Activated T-cell treated with anti-CD3 and anti-CD28 coated beads, Interleukin-2, amount 50 U/mL, for 24 hours (primary cell): ENCODE data around the gene C10orf88.

ENCODE experiments used
- DNase-seq: peaks from one replicate; pipeline ENCODE4 v3.0.0-alpha.2; 2020
- H3K27ac Mint-ChIP-seq: 2 replicates; pipeline ENCODE4 v1.8.0; 2020; ENCODE audit warnings: mild to moderate bottlenecking, mixed read lengths
- H3K27me3 Mint-ChIP-seq: 2 replicates; pipeline ENCODE4 v1.8.0; 2020; ENCODE audit warnings: mixed read lengths
- H3K36me3 Mint-ChIP-seq: 2 replicates; pipeline ENCODE4 v1.8.0; 2020; ENCODE audit warnings: low read depth, mixed read lengths
- H3K4me1 Mint-ChIP-seq: 2 replicates; pipeline ENCODE4 v1.8.0; 2020; ENCODE audit warnings: low read depth, mixed read lengths
- H3K4me3 Mint-ChIP-seq: 2 replicates; pipeline ENCODE4 v1.8.0; 2020; ENCODE audit warnings: mild to moderate bottlenecking, moderate library complexity, mixed read lengths
- H3K9me3 Mint-ChIP-seq: 2 replicates; pipeline ENCODE4 v1.8.0; 2020; ENCODE audit warnings: mixed read lengths

C10orf88 gene

DNA sequence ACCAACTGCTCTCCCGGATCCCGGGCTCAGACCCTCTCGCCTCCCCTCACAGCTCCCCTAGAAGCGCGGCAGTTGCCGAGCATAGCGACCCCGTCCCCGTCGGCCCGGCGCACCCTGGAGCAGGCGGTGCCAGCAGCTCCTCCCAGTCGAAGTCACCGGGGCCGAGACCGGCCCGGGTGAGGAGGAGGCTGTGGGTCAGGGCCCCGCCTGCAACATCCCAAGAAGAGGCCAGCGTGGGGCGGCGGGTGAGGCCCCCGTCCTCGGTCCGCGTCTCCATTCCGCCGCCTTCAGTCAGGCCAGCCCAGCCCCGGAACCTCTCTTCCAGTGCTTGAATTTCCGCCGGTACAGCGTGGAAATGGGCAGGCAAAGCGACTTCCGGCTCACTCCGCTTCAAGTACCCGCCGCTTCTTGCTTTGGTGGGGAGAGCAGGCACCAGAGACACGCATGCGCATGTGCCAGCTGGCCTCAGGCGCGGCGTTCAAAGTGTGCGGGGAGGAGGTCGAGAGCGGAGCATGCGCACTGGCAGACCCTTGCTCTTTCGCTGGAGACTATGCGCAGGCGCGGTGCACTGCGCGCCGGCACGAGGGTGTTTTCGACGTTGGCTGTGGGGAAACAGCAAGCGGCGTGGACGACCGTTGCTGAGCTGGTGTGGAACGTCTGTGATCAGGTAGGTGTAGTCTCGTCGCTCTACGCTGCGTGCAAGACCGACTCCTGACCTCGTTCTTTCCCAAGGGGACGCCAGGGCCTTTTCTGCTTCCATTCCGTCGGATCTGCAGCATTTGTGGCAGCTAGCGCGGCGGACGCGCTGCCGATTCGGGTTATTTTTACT is at the start of gene C10orf88:
C10orf88 (minus strand) TSS at position 326 of the 829 bp plus-strand sequence; CDS start at position 277, 49 bp downstream.
- H3K27me3 Mint-ChIP-seq, result no peaks in the 10 kb centered on the region
- H3K4me1 Mint-ChIP-seq, result peaks cover 38% of the 10 kb centered on the region
- peak within 1 kb of the TSS; percentile 89 for H3K4me3 Mint-ChIP-seq
- H3K36me3 Mint-ChIP-seq, result peaks cover 39% of the 10 kb centered on the region
- DNase-seq, result peak; percentile 96
- peak within 1 kb of the TSS; percentile 96 for H3K27ac Mint-ChIP-seq
- H3K9me3 Mint-ChIP-seq, result peaks cover 9% of the 10 kb centered on the region

DNA sequence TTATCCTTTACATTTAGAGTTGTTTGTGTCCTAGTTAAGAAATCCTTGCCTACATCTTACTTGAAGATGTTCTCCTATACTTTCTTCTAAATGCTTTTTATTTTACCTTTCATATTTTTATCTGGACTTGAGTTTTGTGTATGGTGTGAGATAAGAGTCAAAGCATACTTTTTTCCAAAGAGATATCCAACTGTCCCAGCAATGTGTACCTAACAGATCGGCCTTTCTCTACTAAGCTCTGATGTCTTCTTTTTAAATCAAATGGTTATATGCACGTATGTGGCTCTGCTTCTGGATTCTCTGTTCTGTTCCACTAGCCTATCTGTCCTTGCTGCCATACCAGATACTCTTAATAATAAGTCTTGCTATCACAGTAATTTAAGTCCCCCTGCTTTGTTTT is 47.3 kb upstream of the C10orf88 start:
- Mint-ChIP-seq H3K27me3 (no peaks in the 10 kb centered on the region), H3K9me3 (no peaks in the 10 kb centered on the region), H3K27ac (peak overlapping the region; percentile 20), H3K4me3 (no peak overlapping the region), H3K4me1 (peaks cover 58% of the 10 kb centered on the region), H3K36me3 (peaks cover 69% of the 10 kb centered on the region)
- DNase-seq, result no peak

GRCh38 chr10:123000155-123000554 is 46.1 kb upstream of the C10orf88 start:
- H3K27me3 Mint-ChIP-seq, result no peaks in the 10 kb centered on the region
- H3K4me3 Mint-ChIP-seq, result no peak overlapping the region
- DNase-seq, result no peak
- no peaks in the 10 kb centered on the region for H3K9me3 Mint-ChIP-seq
- peaks cover 71% of the 10 kb centered on the region for H3K36me3 Mint-ChIP-seq
- H3K27ac Mint-ChIP-seq, result peak overlapping the region; percentile 42
- peaks cover 46% of the 10 kb centered on the region for H3K4me1 Mint-ChIP-seq

DNA sequence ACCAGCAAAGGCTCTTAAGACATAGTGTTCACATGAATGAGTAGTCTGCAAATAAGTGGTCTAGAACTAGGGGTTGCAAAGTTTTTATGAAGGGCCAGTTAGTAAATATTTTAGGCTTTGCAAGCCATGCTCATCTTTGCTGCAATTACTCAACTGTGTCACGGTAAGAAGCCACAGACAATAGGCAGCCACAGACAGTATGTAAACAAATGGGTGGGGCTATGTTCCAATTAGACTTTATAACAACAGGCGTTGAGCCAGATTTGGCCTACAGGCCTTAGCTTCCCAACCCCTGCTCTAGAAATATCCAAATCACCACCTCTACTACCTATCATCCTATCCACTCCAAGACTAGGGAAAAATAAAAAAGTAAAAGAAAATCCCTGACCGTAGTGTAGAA is 45.3 kb upstream of the C10orf88 start:
- H3K27me3 Mint-ChIP-seq, result no peaks in the 10 kb centered on the region
- H3K27ac Mint-ChIP-seq, result peak overlapping the region; percentile 57
- H3K36me3 Mint-ChIP-seq, result peaks cover 72% of the 10 kb centered on the region
- peaks cover 41% of the 10 kb centered on the region for H3K4me1 Mint-ChIP-seq
- H3K9me3 Mint-ChIP-seq, result no peaks in the 10 kb centered on the region
- no peak for DNase-seq
- no peak overlapping the region for H3K4me3 Mint-ChIP-seq

DNA sequence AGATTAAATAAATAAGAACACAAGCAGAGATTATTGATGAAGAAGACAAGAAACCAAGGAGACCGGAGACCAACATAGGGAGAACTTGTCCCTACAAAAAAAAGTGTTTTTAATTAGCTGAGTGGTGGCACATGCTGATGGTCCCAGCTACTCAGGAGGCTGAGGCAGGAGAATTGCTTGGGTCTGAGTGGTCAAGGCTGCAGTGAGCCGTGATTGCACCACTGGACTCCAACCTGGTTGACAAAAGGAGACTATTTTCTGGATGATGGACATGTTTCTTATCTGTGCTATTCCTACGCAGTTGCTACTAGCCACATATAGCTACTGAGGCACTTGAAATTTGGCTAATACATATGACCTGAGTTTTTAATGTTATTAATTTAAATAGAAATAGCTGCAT is 44.9 kb upstream of the C10orf88 start:
- Mint-ChIP-seq H3K27me3 (no peaks in the 10 kb centered on the region), H3K27ac (peak overlapping the region; percentile 57), H3K36me3 (peaks cover 73% of the 10 kb centered on the region)

DNA sequence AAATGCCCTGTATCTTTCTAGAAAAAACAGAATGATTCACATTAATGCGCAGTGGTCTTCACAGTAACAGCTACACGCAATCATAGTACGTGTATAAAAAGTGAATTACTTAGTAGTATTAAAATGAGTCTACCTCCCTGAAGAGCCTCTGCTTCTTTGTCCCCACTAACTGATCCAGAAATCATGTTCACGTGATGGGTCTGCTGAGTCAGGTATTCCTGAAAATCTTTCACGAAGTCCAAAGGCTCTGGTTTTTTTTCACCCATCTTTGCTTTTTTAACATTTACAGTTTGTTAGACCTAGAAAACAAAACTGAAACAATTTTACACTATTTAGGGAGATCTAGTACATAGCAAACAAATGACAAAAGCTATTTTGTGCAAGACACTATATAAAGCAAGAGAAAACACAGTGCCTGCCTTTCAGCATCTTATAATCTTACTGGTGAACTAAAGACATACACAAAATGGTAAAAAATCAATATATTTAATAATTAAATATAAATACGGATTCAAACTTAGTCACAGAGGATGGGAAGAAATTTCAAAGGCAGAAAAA is 44.4 kb upstream of the C10orf88 start:
- Mint-ChIP-seq H3K27ac (peak overlapping the region; percentile 61), H3K4me3 (no peak overlapping the region), H3K27me3 (no peaks in the 10 kb centered on the region), H3K4me1 (peaks cover 32% of the 10 kb centered on the region), H3K9me3 (no peaks in the 10 kb centered on the region), H3K36me3 (peaks cover 73% of the 10 kb centered on the region)
- DNase-seq, result no peak

More for the DNA sequence above, 44.9 kb upstream of the C10orf88 start:
- Mint-ChIP-seq H3K4me1 (peaks cover 37% of the 10 kb centered on the region), H3K9me3 (no peaks in the 10 kb centered on the region), H3K4me3 (no peak overlapping the region)
- no peak for DNase-seq

- no peaks in the 10 kb centered on the region for H3K27me3 Mint-ChIP-seq
- H3K9me3 Mint-ChIP-seq, result no peaks in the 10 kb centered on the region
- H3K27ac Mint-ChIP-seq, result peak overlapping the region; percentile 61
- H3K4me1 Mint-ChIP-seq, result peaks cover 31% of the 10 kb centered on the region
- DNase-seq, result no peak
- H3K36me3 Mint-ChIP-seq, result peaks cover 74% of the 10 kb centered on the region
- no peak overlapping the region for H3K4me3 Mint-ChIP-seq
These were observed 43.8 kb upstream of the C10orf88 start for GRCh38 chr10:122997864-122998263.

- H3K27ac Mint-ChIP-seq, result peak overlapping the region; percentile 45
- peaks cover 76% of the 10 kb centered on the region for H3K36me3 Mint-ChIP-seq
These were observed 41.9 kb upstream of the C10orf88 start for GRCh38 chr10:122995936-122996335.

GRCh38 chr10:122993797-122994336 is 39.8 kb upstream of the C10orf88 start:
- H3K36me3 Mint-ChIP-seq, result peaks cover 74% of the 10 kb centered on the region
- no peaks in the 10 kb centered on the region for H3K27me3 Mint-ChIP-seq
- DNase-seq, result no peak
- no peaks in the 10 kb centered on the region for H3K9me3 Mint-ChIP-seq
- peak overlapping the region; percentile 52 for H3K27ac Mint-ChIP-seq
- no peak overlapping the region for H3K4me3 Mint-ChIP-seq
- peaks cover 8% of the 10 kb centered on the region for H3K4me1 Mint-ChIP-seq

More at GRCh38 chr10:122995936-122996335, 41.9 kb upstream of the C10orf88 start:
- Mint-ChIP-seq H3K4me1 (peaks cover 25% of the 10 kb centered on the region), H3K4me3 (no peak overlapping the region), H3K9me3 (no peaks in the 10 kb centered on the region), H3K27me3 (no peaks in the 10 kb centered on the region)
- no peak for DNase-seq

DNA sequence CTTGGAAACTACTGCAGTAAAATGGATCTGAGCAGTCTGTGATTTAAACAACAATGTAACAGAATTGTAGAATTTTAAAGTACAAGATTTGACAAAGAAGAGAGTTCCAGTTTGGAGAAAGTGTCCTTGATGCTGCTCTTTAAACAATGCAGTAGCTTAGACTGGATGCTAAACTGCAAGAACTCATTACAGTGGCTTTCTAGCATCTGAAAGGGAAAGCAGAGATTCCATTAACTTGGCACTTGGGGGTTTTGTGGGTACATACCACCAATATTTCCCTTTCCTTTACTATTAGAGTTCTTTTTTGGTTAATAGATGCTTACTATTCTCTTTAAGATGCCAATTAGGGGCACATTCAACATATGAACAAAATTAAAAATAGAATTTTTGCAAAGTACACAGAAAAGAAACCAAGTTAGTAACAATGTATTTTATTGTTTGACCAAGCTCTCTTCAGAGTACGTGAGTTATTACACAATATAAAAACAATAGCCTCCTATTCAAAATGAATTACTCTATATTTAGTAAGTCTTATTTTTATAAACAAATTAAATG is 38.1 kb upstream of the C10orf88 start:
- DNase-seq, result no peak
- Mint-ChIP-seq H3K4me1 (peaks cover 6% of the 10 kb centered on the region), H3K27me3 (no peaks in the 10 kb centered on the region), H3K27ac (peak overlapping the region; percentile 44), H3K4me3 (no peak overlapping the region), H3K36me3 (peaks cover 71% of the 10 kb centered on the region), H3K9me3 (no peaks in the 10 kb centered on the region)

GRCh38 chr10:122990278-122990677 is 36.3 kb upstream of the C10orf88 start:
- DNase-seq, result no peak
- Mint-ChIP-seq H3K4me3 (no peak overlapping the region), H3K27ac (peak overlapping the region; percentile 58), H3K4me1 (peaks cover 6% of the 10 kb centered on the region), H3K9me3 (no peaks in the 10 kb centered on the region), H3K36me3 (peaks cover 70% of the 10 kb centered on the region), H3K27me3 (no peaks in the 10 kb centered on the region)

DNA sequence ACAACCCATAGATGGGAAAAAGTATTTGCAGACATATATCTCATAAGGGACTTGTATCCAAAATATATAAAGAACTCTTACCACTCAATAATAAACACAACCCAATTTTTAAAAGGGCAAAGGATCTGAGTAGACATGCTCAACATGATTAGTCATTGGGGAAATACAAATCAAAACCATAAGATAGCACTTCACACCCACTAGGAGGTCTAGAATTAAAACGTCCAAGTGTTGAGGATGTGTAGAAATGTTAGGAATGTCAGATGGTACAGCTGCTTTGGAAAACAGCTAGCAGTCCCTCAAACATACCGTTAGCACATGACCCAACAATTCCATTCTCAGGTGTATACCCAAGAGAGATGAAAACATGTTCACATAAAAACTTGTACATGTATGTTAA is 34.5 kb upstream of the C10orf88 start:
- peaks cover 68% of the 10 kb centered on the region for H3K36me3 Mint-ChIP-seq
- no peak for DNase-seq
- H3K27ac Mint-ChIP-seq, result no peak overlapping the region
- no peak overlapping the region for H3K4me3 Mint-ChIP-seq
- no peaks in the 10 kb centered on the region for H3K9me3 Mint-ChIP-seq
- H3K27me3 Mint-ChIP-seq, result no peaks in the 10 kb centered on the region
- peaks cover 6% of the 10 kb centered on the region for H3K4me1 Mint-ChIP-seq

DNA sequence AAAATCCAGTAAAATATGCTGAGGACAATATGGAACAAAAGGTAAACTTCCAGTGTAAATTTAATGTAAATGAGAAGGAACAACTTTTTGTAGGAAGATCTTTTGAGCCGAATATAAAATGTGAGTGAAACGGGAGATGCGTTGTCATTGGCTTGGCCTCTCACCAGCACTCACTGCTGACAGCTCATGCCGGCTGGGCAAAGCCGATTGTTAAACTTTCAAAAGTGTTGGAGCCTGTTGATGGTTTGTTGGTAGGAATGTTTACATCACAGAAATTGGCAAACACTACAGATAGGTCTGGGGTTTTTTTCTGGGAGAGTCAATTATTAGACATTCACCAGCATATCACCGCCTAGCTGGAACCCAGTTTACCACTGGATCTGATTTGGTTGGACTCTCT is 32.3 kb upstream of the C10orf88 start:
- no peak for DNase-seq
- H3K27me3 Mint-ChIP-seq, result no peaks in the 10 kb centered on the region
- H3K27ac Mint-ChIP-seq, result no peak overlapping the region
- H3K4me1 Mint-ChIP-seq, result peaks cover 11% of the 10 kb centered on the region
- no peak overlapping the region for H3K4me3 Mint-ChIP-seq
- H3K9me3 Mint-ChIP-seq, result no peaks in the 10 kb centered on the region
- H3K36me3 Mint-ChIP-seq, result peaks cover 58% of the 10 kb centered on the region

GRCh38 chr10:122984708-122985107 is 30.7 kb upstream of the C10orf88 start:
- no peak for DNase-seq
- Mint-ChIP-seq H3K27me3 (no peaks in the 10 kb centered on the region), H3K9me3 (no peaks in the 10 kb centered on the region), H3K4me1 (peaks cover 23% of the 10 kb centered on the region), H3K27ac (no peak overlapping the region), H3K36me3 (peaks cover 46% of the 10 kb centered on the region), H3K4me3 (no peak overlapping the region)

DNA sequence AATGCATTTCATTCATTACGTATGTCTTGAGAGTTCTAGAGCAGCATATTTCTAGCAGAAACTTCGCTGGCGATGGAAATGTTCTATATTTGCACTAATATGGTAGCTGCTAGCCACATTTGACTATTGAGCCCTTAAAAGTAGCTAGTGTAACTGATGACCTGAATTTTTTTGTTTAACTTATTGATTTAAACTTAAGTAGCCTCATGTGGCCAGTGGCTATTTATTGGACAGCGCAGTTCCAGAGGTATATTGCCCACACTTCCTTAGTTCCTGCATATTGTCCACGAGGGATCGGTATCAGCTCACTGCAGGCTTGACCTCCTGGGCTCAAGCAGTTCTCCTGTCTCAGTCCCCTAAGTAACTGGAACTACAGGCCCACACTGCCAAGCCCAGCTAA is 29.9 kb upstream of the C10orf88 start:
- Mint-ChIP-seq H3K36me3 (peaks cover 46% of the 10 kb centered on the region), H3K27ac (no peak overlapping the region), H3K27me3 (no peaks in the 10 kb centered on the region), H3K4me3 (no peak overlapping the region), H3K9me3 (no peaks in the 10 kb centered on the region), H3K4me1 (peaks cover 24% of the 10 kb centered on the region)
- DNase-seq, result no peak
